Gastrocnemius medialis (tissue), 4 donors: Measurements from ENCODE around the gene SERPINB2.

Source experiments
- POLR2A ChIP-seq, 2 donors: fragments of 450-650 bp; IDR thresholded peaks; one replicate each; pipeline ENCODE4 v1.6.1; 2017; ENCODE audit warnings: antibody characterized with exemption in 2 of 2, mild to moderate bottlenecking in 2 of 2, moderate library complexity in 2 of 2
- TF ChIP-seq, protein P1 (sequence below), 5 experiments: fragments of 450-650 bp in 3 of 5; fragments of 200-600 bp in 2 of 5; sonication (generic) in 2 of 5; IDR thresholded peaks in 4 of 5; conservative IDR thresholded peaks in 1 of 5; 1 replicate in 4 of 5; 2 replicates in 1 of 5; pipeline ENCODE4 v1.5.1; 2016 to 2019; ENCODE audit warnings: antibody characterized with exemption in 5 of 5, mild to moderate bottlenecking in 3 of 5, moderate library complexity in 3 of 5

DNA sequence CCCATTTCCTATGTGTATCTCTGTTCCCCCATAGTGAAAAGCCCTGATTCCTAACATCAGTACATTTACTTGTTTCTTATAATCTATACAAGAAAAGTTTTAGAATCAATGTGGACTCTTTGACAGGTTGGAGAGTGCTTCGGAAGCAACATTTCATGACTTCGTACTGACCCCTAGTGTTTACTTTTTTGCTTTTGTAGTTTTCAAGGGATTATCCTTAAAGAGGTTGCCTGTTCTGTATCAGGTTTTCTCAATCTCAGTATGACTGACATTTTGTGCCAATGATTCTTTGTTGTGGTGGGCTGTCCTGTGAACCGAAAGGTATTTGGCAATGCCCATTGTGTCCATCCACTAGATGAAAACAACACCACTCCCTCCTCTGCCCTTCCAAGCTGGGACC is 43.3 kb upstream of the SERPINB2 start:
- TF ChIP-seq, protein P1, sequence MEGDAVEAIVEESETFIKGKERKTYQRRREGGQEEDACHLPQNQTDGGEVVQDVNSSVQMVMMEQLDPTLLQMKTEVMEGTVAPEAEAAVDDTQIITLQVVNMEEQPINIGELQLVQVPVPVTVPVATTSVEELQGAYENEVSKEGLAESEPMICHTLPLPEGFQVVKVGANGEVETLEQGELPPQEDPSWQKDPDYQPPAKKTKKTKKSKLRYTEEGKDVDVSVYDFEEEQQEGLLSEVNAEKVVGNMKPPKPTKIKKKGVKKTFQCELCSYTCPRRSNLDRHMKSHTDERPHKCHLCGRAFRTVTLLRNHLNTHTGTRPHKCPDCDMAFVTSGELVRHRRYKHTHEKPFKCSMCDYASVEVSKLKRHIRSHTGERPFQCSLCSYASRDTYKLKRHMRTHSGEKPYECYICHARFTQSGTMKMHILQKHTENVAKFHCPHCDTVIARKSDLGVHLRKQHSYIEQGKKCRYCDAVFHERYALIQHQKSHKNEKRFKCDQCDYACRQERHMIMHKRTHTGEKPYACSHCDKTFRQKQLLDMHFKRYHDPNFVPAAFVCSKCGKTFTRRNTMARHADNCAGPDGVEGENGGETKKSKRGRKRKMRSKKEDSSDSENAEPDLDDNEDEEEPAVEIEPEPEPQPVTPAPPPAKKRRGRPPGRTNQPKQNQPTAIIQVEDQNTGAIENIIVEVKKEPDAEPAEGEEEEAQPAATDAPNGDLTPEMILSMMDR (IDR thresholded peaks at IDR 0.05 in 4 of 5, conservative IDR thresholded peaks at IDR 0.05 in 1 of 5) = no peak
- TF ChIP-seq POLR2A (IDR thresholded peaks at IDR 0.05) = no peak
